GM23248 (cell line): ENCODE data around the gene PANK4.

Experiments
- EZH2 ChIP-seq: fragments of 200-600 bp; sonication (generic); IDR thresholded peaks from 2 replicates; pipeline ENCODE4 v1.6.1; 2018; ENCODE audit warnings: antibody characterized with exemption, mild to moderate bottlenecking; ENCODE audit not compliant: insufficient read depth, poor library complexity, severe bottlenecking
- EZH2phosphoT487 ChIP-seq: fragments of 200-600 bp; sonication (generic); IDR thresholded peaks from 2 replicates; pipeline ENCODE4 v1.6.1; 2018; ENCODE audit warnings: antibody characterized with exemption, moderate library complexity, mild to moderate bottlenecking, low read depth; ENCODE audit not compliant: insufficient read depth

DNA sequence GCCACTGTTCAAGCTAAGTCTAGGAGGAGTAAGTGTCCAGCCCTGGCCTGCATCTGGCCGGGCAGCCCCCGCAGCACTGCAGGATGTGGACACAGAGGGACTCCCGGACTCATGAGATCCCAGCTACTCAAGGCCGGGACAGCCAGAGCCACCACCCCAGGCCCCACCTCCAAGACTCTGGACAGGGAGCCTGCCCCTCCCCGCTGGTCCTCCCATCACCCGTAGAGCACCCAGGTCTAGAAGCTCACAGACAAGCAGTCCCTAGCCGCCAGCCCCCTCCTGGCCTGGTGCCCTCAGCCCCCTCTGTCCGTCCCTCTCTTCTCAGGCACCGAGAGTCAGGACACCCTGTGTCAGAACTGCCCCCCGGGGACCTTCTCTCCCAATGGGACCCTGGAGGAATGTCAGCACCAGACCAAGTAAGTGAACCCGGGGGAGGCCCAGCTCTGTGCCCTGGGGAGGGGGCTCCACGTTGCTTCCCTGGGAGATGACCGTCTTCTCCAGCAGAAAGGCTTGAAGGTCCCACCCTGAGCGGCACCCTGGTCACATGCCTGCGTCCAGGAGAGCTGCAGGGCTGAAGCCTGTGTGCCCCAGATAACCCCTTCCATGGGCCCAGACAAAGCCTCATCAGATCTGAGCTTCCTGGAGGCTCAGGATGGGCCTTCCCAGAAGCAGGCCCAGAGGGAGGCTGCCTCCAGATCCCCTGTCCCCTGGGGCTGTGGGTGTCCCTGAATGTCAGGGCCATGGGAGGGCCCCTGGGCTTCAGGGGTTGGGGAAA lies 34.1 kb upstream of the PANK4 start:
- no peak for TF ChIP-seq EZH2
- no peak for TF ChIP-seq EZH2phosphoT487
